ENCODE data around the gene ELP1.
"Not testable (repeated sequence)": the region's sequence is repeated elsewhere in the genome, so short reads cannot be mapped to it uniquely, and the experiment has no call there.

Gene ELP1

GRCh38 chr9:108852079-108852478, 81.8 kb downstream of the ELP1 start:
- no peak for DNase-seq

DNA sequence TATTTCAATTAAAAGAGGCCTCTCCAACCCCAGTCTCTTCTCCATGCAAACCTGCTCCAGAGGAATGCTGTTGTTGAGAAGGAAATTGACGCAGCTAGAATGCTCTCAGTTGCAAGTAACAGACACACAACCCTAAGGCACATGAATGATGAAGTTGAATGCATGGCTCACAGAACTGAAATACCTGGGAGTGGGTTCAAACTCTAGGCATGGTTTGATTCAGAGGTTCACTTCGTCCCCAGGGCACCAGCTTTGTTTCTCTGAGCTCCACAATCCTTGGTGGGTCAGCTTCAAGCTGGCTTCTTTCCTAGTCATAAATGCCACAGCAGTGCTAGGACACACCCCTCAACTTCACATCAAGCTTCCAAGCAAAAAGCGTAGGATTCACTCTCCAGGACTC, 82.8 kb downstream of the ELP1 start:
- no peak for DNase-seq

DNA sequence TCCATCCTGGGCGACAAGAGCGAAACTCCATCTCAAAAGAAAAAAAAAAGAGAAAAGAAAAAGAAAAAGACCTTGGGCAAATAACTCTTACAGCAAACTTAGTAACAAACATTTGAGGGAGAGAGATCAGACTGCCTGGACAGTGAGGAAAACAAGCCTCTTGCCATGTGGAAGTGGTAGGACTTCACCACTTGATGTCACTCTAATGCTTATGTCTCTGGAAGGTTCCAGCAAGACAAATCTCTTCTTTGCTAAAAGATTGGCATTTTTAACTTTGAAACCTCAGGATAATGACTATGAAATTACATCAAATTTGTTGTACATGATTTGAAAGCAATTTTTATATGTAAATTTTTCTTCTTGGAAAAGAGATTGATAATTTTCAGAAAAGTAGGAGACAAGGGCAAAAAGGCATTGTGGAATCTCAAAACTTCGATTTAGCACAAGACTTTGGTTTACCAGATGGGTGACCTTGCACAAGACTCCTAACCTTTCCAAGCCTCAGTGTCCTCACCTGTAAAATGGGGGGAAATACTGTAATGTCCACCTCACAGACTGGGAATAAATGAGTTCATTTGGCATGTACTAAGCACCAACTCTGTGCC, 83.5 kb downstream of the ELP1 start:
- DNase-seq: no peak

DNA sequence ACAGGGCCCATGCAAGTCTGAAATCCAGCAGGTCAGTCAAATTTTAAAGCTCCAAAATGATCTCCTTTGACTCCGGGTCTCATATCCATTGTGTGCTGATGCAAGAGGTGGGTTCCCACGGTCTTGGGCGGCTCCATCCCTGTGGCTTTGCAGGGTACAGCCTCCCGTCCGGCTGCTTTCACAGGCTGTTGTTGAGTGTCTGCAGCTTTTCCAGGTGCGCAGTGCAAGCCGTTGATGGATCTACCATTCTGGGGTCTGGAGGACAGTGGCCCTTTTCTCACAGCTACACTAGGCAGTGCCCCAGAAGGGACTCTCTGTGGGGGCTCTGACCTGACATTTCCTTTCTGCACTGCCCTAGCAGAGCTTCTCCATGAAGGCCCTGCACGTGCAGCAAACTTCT, 85.6 kb downstream of the ELP1 start:
- not testable (repeated sequence) for DNase-seq

GRCh38 chr9:108845947-108846346, 88.0 kb downstream of the ELP1 start:
- no peak for DNase-seq

- no peak for DNase-seq
These were observed 88.4 kb downstream of the ELP1 start for GRCh38 chr9:108845507-108845906.

- no peak for DNase-seq
These were observed 89.1 kb downstream of the ELP1 start for GRCh38 chr9:108844856-108845255.

GRCh38 chr9:108844391-108844790, 89.5 kb downstream of the ELP1 start:
- no peak for DNase-seq

- no peak for DNase-seq
These were observed 91.2 kb downstream of the ELP1 start for GRCh38 chr9:108842610-108843295.

DNA sequence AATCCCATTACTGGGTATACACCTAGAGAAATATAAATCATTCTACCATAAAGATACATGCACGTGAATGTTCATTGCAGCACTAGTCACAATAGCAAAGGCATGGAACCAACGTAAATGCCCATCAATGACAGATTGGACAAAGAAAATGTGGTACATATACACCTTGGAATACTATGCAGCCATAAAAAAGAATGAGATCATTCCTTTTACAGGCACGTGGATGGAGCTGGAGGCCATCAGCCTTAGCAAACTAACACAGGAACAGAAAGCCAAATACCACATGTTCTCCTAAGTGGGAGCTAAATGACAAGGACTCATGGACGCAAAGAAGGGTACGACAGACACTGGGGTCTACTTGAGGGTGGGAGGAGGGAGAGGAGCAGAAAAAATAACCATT, 94.4 kb downstream of the ELP1 start:
- DNase-seq: not testable (repeated sequence)

- no peak for DNase-seq
These were observed 95.9 kb downstream of the ELP1 start for GRCh38 chr9:108838017-108838416.

GRCh38 chr9:108837530-108837929, 96.4 kb downstream of the ELP1 start:
- no peak for DNase-seq

- DNase-seq: no peak
These were observed 97.1 kb downstream of the ELP1 start for GRCh38 chr9:108836781-108837180.

- no peak for DNase-seq
These were observed 97.6 kb downstream of the ELP1 start for GRCh38 chr9:108836319-108836718.

GRCh38 chr9:108835831-108836230, 98.1 kb downstream of the ELP1 start:
- no peak for DNase-seq

DNA sequence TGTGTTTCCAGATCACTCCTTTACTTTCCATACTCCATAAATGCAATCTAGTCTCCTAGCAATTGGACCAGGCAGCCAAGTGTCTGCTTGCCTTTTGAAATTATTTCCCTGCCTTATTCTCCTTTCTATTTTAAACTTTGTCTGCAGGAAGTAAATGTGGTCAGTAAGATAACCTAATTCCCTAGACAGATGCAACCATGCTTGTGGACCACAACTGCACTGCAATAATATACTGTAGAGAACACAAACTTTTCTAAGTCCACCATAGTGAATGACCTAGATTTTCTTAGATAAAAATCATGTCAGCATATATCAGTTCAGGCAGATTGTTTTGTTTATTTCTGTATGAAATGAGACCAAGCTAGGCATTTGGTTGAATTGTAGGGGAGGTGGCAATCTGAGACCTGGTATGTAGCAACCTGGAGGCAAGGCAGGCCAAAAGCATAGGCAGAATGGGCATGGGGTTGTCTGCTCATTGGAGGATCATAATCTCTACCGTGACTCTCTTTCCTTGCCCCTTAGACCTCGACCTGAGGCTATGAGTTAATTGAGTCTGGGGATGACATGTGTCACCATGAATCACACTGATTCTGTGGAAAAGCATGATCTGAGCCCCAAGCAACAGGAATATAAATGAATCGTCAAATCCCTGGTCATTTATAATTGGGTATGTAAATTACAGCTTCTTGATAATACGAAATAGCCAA, 98.8 kb downstream of the ELP1 start:
- no peak for DNase-seq

DNA sequence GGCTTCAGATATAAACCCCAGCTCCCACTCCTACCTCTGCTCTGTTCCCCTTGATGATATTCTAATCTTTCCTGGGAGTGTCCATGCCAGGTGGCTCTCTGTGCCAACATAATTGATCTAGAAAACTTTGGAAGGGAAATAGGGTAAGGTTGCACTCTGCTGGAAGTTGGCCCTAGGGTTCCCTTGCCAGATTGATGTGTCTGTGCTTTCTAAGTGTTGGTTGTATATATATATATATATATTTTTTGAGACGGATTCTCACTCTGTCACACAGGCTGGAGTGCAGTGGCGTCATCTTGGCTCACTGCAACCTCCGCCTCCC, 101.8 kb downstream of the ELP1 start:
- no peak for DNase-seq

DNA sequence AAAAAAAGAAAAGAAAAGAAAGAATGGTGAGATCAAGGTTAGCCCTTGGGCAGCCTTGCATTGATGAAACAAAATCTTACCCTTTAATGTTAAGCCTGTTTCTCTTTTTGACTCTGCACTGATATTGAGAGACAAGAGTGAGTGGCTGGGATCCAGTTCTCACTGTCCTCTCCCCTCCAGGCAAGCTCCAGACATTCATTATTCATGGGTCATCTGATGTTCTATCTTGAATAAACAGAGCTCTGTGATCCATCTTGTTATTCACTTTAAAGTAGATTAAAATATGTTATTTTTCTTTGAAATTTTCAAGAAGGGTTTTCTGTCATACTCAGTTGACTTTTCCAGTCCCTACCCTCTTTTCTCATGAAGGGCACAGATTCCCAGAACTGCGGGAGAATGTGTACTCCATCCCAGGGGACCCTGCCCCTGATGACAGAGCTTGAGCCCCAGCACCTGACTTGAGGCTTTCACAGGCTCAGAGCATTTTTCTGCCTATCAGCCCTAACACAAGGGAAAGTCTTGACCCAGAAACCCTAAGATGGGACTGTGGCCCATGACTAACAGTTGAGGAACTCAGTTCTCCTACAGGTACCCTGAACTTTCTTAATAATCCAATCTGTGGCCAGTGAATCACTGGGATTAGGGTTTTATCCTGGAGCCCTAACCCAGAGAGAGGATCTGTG, 102.3 kb downstream of the ELP1 start:
- DNase-seq: no peak

DNA sequence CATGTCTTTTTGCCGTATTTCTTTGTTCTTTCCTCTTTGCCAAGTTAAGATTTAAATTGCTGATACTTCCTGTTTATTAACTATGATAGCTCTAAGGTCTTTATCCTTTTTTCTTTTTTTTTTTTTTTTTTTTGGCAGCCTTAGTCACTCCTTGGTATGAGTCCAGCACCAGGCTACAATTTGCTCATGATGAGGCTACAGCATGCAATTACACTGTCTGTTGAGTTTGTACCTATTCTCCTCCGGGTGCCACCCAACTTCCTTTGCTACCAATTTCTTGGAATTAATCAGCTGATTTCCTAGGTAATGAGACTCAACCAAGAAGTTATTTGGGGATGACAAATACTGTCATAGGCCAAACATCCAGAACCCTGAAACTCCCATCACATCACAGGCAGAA, 103.7 kb downstream of the ELP1 start:
- no peak for DNase-seq

GRCh38 chr9:108823829-108824228, 110.1 kb downstream of the ELP1 start:
- DNase-seq: no peak

Measured in NCI-H1092 (cell line).